T-cell (primary cell): ENCODE data around the gene TK2. TPM values are rescaled to one million over a fixed set of nuclear protein-coding genes. Genes with fewer than 3 reads are reported as not detected.
A peak's percentile ranks its signal among the peaks of the same experiment; 100 is the strongest.

Experiments
- ATAC-seq, 4 experiments: fragments of 200-7000 bp in 3 of 4; fragments of 150-1000 bp in 1 of 4; cut with Tn5 transposase; replicated peaks in 1 of 4; 1 replicate in 3 of 4; 2 replicates in 1 of 4; pipeline ENCODE4 v1.10.0; 2021; ENCODE audit warnings: moderate library complexity in 3 of 4, mild to moderate bottlenecking in 2 of 4, moderate number of reproducible peaks in 1 of 4
- CTCF ChIA-PET, 2 donors: fragments of 300-600 bp; sonication (Branson Sonifier 250); formaldehyde crosslinking; loops; one replicate each; lab custom pipeline; 2022; ENCODE audit warnings: antibody characterized with exemption in 2 of 2; lab: Charles Lee
- POLR2A ChIA-PET, 2 donors: fragments of 300-600 bp; sonication (Branson Sonifier 250); formaldehyde crosslinking; loops; one replicate each; lab custom pipeline; 2022; ENCODE audit warnings: antibody characterized with exemption in 2 of 2; lab: Charles Lee
- DNase-seq, 35 experiments: peaks; one replicate each; pipeline versions ENCODE4 v3.0.0 to v3.0.0-alpha.2; 2013 to 2023
- H3K27ac ChIP-seq: one replicate; pipeline ENCODE4 v1.5.1; 2013; ENCODE audit warnings: low read length
- H3K27me3 ChIP-seq, 2 experiments: replicated peaks in 1 of 2; 1 replicate in 1 of 2; 2 replicates in 1 of 2; pipeline versions ENCODE4 v1.6.1 to v1.7.0; 2013; ENCODE audit warnings: low read length in 1 of 2, mixed read lengths in 1 of 2; ENCODE audit not compliant: control insufficient read depth in 2 of 2, insufficient read depth in 2 of 2; ENCODE audit errors: extremely low read depth in 1 of 2
- H3K36me3 ChIP-seq, 2 donors: 1 replicate in 1 of 2; 2 replicates in 1 of 2; pipeline versions ENCODE4 v1.6.1 to v1.7.0; 2013; ENCODE audit warnings: low read length in 1 of 2; ENCODE audit not compliant: control insufficient read depth in 2 of 2, insufficient read depth in 1 of 2; ENCODE audit errors: extremely low read depth in 1 of 2
- H3K4me1 ChIP-seq, 2 experiments: 1 replicate in 1 of 2; 2 replicates in 1 of 2; pipeline versions ENCODE4 v1.6.1 to v1.7.0; 2013; ENCODE audit warnings: low read length in 2 of 2, mixed read lengths in 1 of 2; ENCODE audit not compliant: insufficient read depth in 2 of 2, control insufficient read depth in 1 of 2; ENCODE audit errors: extremely low read depth in 1 of 2
- H3K4me3 ChIP-seq, 2 donors: 1 replicate in 1 of 2; 2 replicates in 1 of 2; pipeline versions ENCODE4 v1.5.1 to v1.7.0; 2013; ENCODE audit warnings: mild to moderate bottlenecking in 2 of 2, low read length in 1 of 2, moderate library complexity in 1 of 2; ENCODE audit not compliant: control insufficient read depth in 1 of 2; ENCODE audit errors: extremely low read depth in 1 of 2
- H3K9me3 ChIP-seq: 2 replicates; pipeline ENCODE4 v1.7.0; 2013
- H3K27ac Mint-ChIP-seq, 2 donors: one replicate each; pipeline ENCODE4 v1.8.0; 2020 to 2021; ENCODE audit warnings: mild to moderate bottlenecking in 2 of 2, mixed read lengths in 2 of 2
- H3K27me3 Mint-ChIP-seq, 2 donors: one replicate each; pipeline ENCODE4 v1.8.0; 2021 to 2022; ENCODE audit warnings: mixed read lengths in 2 of 2
- H3K36me3 Mint-ChIP-seq: one replicate; pipeline ENCODE4 v1.8.0; 2021; ENCODE audit warnings: mixed read lengths
- H3K4me1 Mint-ChIP-seq, 3 donors: one replicate each; pipeline ENCODE4 v1.8.0; 2020 to 2022; ENCODE audit warnings: mixed read lengths in 3 of 3, mild to moderate bottlenecking in 1 of 3
- H3K4me3 Mint-ChIP-seq, 3 donors: one replicate each; pipeline ENCODE4 v1.8.0; 2020 to 2022; ENCODE audit warnings: mild to moderate bottlenecking in 3 of 3, mixed read lengths in 3 of 3, moderate library complexity in 3 of 3
- H3K9me3 Mint-ChIP-seq, 3 donors: one replicate each; pipeline ENCODE4 v1.8.0; 2020 to 2022; ENCODE audit warnings: mixed read lengths in 3 of 3
- WGBS: methylation state at CpG from one replicate; pipeline ENCODE4 v1.1.5; 2013; ENCODE audit warnings: missing lambda C conversion rate; ENCODE audit not compliant: insufficient coverage; 5-methylcytosine and 5-hydroxymethylcytosine counted together
- total RNA-seq, 35 experiments: library from RNA in 6 of 35; stranded (reverse) in 6 of 35; fragments of 120-200 nt in 1 of 35; gene quantifications; one replicate each; pipeline versions ENCODE4 v1.2.1 to v1.2.4 and lab custom pipeline; 2013 to 2026

TK2 gene
- total RNA-seq, 5 donors from 2014 or later (not counting 1 experiment from before 2014, with no cell fraction given), result 4.6 to 10.8 (median 8.4) TPM

- DNase-seq, result no peak
- POLR2A ChIA-PET, result interaction anchor here (0.7 to 1.5 kb wide), 3 partner anchors 9 to 17 kb away, joined by 3 to 8 read pairs (median 3); partner anchors contain the start of gene CMTM2 (in 1 of the 2)
- H3K27ac Mint-ChIP-seq, result peak overlapping the region; percentile 78 to 81
- no peaks in the 10 kb centered on the region for H3K27me3 Mint-ChIP-seq
- peaks cover 32% of the 10 kb centered on the region for H3K36me3 Mint-ChIP-seq
- H3K27ac ChIP-seq, result peak overlapping the region; percentile 7
- no peaks in the 10 kb centered on the region for H3K9me3 Mint-ChIP-seq
- CTCF ChIA-PET, result interaction anchor here (0.5 to 3.9 kb wide), 22 partner anchors 9 to 530 kb away, joined by 3 to 29 read pairs (median 5); partner anchors contain the start of genes CKLF (in 1 of the 2), CMTM3 (in 1 of the 2) and DYNC1LI2 (in 1 of the 2)
- no peak for ATAC-seq
- no peaks in the 10 kb centered on the region for H3K27me3 ChIP-seq
- H3K4me3 ChIP-seq, result no peak overlapping the region
- H3K4me1 ChIP-seq, result peaks cover 5 to 29% of the 10 kb centered on the region in 2 experiments
- H3K4me3 Mint-ChIP-seq, result peak overlapping the region in 2 of 3 donors; percentile 13 to 44
- 83% methylated on average over 1 of the region's 2 CpGs for WGBS
- H3K36me3 ChIP-seq, result peaks cover 4 to 63% of the 10 kb centered on the region in 2 donors
- H3K9me3 ChIP-seq, result no peaks in the 10 kb centered on the region
- H3K4me1 Mint-ChIP-seq, result peaks cover 51 to 63% (median 61%) of the 10 kb centered on the region in 3 donors
Measured at GRCh38 chr16:66562986-66563385, 13.1 kb upstream of the TK2 start.

GRCh38 chr16:66562409-66562808, 12.5 kb upstream of the TK2 start:
- Mint-ChIP-seq H3K36me3 (peaks cover 29% of the 10 kb centered on the region), H3K27ac (peak overlapping the region; percentile 78 to 81), H3K27me3 (no peaks in the 10 kb centered on the region), H3K4me3 (no peak overlapping the region), H3K9me3 (no peaks in the 10 kb centered on the region), H3K4me1 (peaks cover 55 to 67% (median 66%) of the 10 kb centered on the region in 3 donors)
- H3K27me3 ChIP-seq, result no peaks in the 10 kb centered on the region
- peak overlapping the region; percentile 19 for H3K27ac ChIP-seq
- H3K4me3 ChIP-seq, result no peak overlapping the region
- peaks cover 4 to 69% of the 10 kb centered on the region in 2 donors for H3K36me3 ChIP-seq
- ATAC-seq, result peak in 3 of 4 experiments; percentile 60 to 78 (median 64)
- no CpG with 5 or more reads among the region's 1 CpG for WGBS
- H3K9me3 ChIP-seq, result no peaks in the 10 kb centered on the region
- POLR2A ChIA-PET, result interaction anchor here (0.7 to 1.5 kb wide), 2 partner anchors 9 to 17 kb away, joined by 3 to 8 read pairs; partner anchors contain the start of gene CMTM2 (in 1 of the 2)
- CTCF ChIA-PET, result interaction anchor here (0.6 to 3.9 kb wide), 19 partner anchors 9 to 311 kb away, joined by 3 to 29 read pairs (median 5); partner anchors contain the start of genes CKLF (in 1 of the 2), CMTM3 (in 1 of the 2) and DYNC1LI2 (in 1 of the 2)
- peaks cover 5 to 29% of the 10 kb centered on the region in 2 experiments for H3K4me1 ChIP-seq
- peak in 1 of 35 experiments; percentile 51 for DNase-seq

- Mint-ChIP-seq H3K9me3 (no peaks in the 10 kb centered on the region), H3K27me3 (no peaks in the 10 kb centered on the region), H3K4me1 (peaks cover 58 to 75% (median 70%) of the 10 kb centered on the region in 3 donors), H3K36me3 (peaks cover 22% of the 10 kb centered on the region), H3K27ac (peak overlapping the region; percentile 82 to 90), H3K4me3 (peak overlapping the region in 2 of 3 donors; percentile 1)
- peaks cover 5 to 32% of the 10 kb centered on the region in 2 experiments for H3K4me1 ChIP-seq
- H3K27me3 ChIP-seq, result no peaks in the 10 kb centered on the region
- DNase-seq (no peak), ATAC-seq (no peak)
- H3K27ac ChIP-seq, result peak overlapping the region; percentile 30
- H3K9me3 ChIP-seq, result no peaks in the 10 kb centered on the region
- no CpG with 5 or more reads among the region's 3 CpGs for WGBS
- ChIA-PET POLR2A (no interaction called here), CTCF (interaction anchor here (0.5 to 3.9 kb wide), 15 partner anchors 8 to 190 kb away, joined by 3 to 29 read pairs (median 6); partner anchors contain the start of genes CKLF (in 1 of the 2), CMTM3 (in 1 of the 2) and DYNC1LI2 (in 1 of the 2))
- peaks cover 4 to 61% of the 10 kb centered on the region in 2 donors for H3K36me3 ChIP-seq
- H3K4me3 ChIP-seq, result no peak overlapping the region
Measured at GRCh38 chr16:66561381-66562080, 11.6 kb upstream of the TK2 start.

GRCh38 chr16:66560107-66560506, 10.2 kb upstream of the TK2 start:
- H3K4me3 Mint-ChIP-seq, result no peak overlapping the region
- no peaks in the 10 kb centered on the region for H3K27me3 Mint-ChIP-seq
- peaks cover 4 to 51% of the 10 kb centered on the region in 2 donors for H3K36me3 ChIP-seq
- no peaks in the 10 kb centered on the region for H3K9me3 ChIP-seq
- peaks cover 71 to 87% (median 84%) of the 10 kb centered on the region in 3 donors for H3K4me1 Mint-ChIP-seq
- peaks cover 5 to 39% of the 10 kb centered on the region in 2 experiments for H3K4me1 ChIP-seq
- WGBS, result 40% methylated on average over 1 of the region's 1 CpG
- DNase-seq (no peak), ATAC-seq (no peak)
- ChIA-PET CTCF (interaction anchor here in 1 of 2 donors (0.7 kb wide), 1 partner anchor 49 kb away, joined by 3 read pairs; no protein-coding TSS in a partner anchor), POLR2A (interaction anchor here (0.6 kb wide), 2 partner anchors 9 to 134 kb away, joined by 5 to 7 read pairs; no protein-coding TSS in a partner anchor)
- no peak overlapping the region for H3K4me3 ChIP-seq
- no peaks in the 10 kb centered on the region for H3K27me3 ChIP-seq
- peak overlapping the region; percentile 81 to 82 for H3K27ac Mint-ChIP-seq
- peak overlapping the region; percentile 11 for H3K27ac ChIP-seq
- peaks cover 18% of the 10 kb centered on the region for H3K36me3 Mint-ChIP-seq
- H3K9me3 Mint-ChIP-seq, result no peaks in the 10 kb centered on the region

- Histone ChIP-seq H3K27me3 (no peaks in the 10 kb centered on the region), H3K4me1 (peaks cover 26 to 59% of the 10 kb centered on the region in 2 experiments), H3K9me3 (no peaks in the 10 kb centered on the region), H3K27ac (no peak overlapping the region), H3K36me3 (peaks cover 4 to 21% of the 10 kb centered on the region in 2 donors), H3K4me3 (peak overlapping the region in 1 of 2 donors; percentile 10)
- Mint-ChIP-seq H3K4me1 (peaks cover 72 to 82% (median 80%) of the 10 kb centered on the region in 3 donors), H3K4me3 (peak overlapping the region; percentile 91 to 96 (median 94)), H3K27me3 (no peaks in the 10 kb centered on the region), H3K27ac (peak overlapping the region; percentile 94), H3K36me3 (peaks cover 20% of the 10 kb centered on the region), H3K9me3 (no peaks in the 10 kb centered on the region)
- WGBS, result 72% methylated on average over 5 of the region's 6 CpGs
- ChIA-PET POLR2A (interaction anchor here in 1 of 2 donors (0.6 kb wide), 1 partner anchor 15 kb away, joined by 3 read pairs; no protein-coding TSS in a partner anchor), CTCF (interaction anchor here (0.5 to 1.4 kb wide), 3 partner anchors 8 to 314 kb away, joined by 3 to 6 read pairs (median 6); no protein-coding TSS in a partner anchor)
- DNase-seq (no peak), ATAC-seq (no peak)
Measured at GRCh38 chr16:66554495-66554894, 4.6 kb upstream of the TK2 start.

GRCh38 chr16:66554021-66554420, 4.1 kb upstream of the TK2 start:
- ATAC-seq (no peak), DNase-seq (no peak)
- Mint-ChIP-seq H3K4me3 (peak overlapping the region; percentile 91 to 96 (median 94)), H3K9me3 (no peaks in the 10 kb centered on the region), H3K36me3 (peaks cover 19% of the 10 kb centered on the region), H3K4me1 (peaks cover 73 to 81% (median 80%) of the 10 kb centered on the region in 3 donors), H3K27me3 (no peaks in the 10 kb centered on the region), H3K27ac (peak overlapping the region; percentile 94)
- CTCF ChIA-PET, result interaction anchor here (0.5 to 1.4 kb wide), 2 partner anchors 9 to 147 kb away, joined by 6 read pairs; no protein-coding TSS in a partner anchor
- Histone ChIP-seq H3K36me3 (peaks cover 4 to 16% of the 10 kb centered on the region in 2 donors), H3K27ac (peak overlapping the region; percentile 45), H3K4me1 (peaks cover 30 to 64% of the 10 kb centered on the region in 2 experiments), H3K27me3 (no peaks in the 10 kb centered on the region), H3K4me3 (peak overlapping the region in 1 of 2 donors; percentile 73), H3K9me3 (no peaks in the 10 kb centered on the region)
- no CpG with 5 or more reads among the region's 3 CpGs for WGBS
- POLR2A ChIA-PET, result interaction anchor here (0.5 to 1.2 kb wide), 4 partner anchors 9 to 1752 kb away, joined by 3 to 6 read pairs (median 4); no protein-coding TSS in a partner anchor
